Lower leg skin (tissue), 4 donors: ENCODE data around the gene NPIPB9. TPM values are rescaled to one million over a fixed set of nuclear protein-coding genes. Genes with fewer than 3 reads are reported as not detected.
A peak's percentile ranks its signal among the peaks of the same experiment; 100 is the strongest.
"Not testable (repeated sequence)": the region's sequence is repeated elsewhere in the genome, so short reads cannot be mapped to it uniquely, and the experiment has no call there.

Source experiments
- DNase-seq, 2 donors: peaks; one replicate each; pipeline ENCODE4 v3.0.0-alpha.2; 2019; ENCODE audit warnings: low spot score in 2 of 2
- H3K4me3 ChIP-seq: fragments of 200-600 bp; sonication (generic); 2 replicates; pipeline ENCODE4 v1.5.1; 2017; ENCODE audit warnings: mild to moderate bottlenecking, low read depth; ENCODE audit not compliant: poor library complexity, severe bottlenecking
- CTCF ChIP-seq, 3 donors: fragments of 450-650 bp; IDR thresholded peaks; one replicate each; pipeline ENCODE4 v1.5.1; 2016; ENCODE audit warnings: antibody characterized with exemption in 3 of 3, mild to moderate bottlenecking in 3 of 3, moderate library complexity in 2 of 3
- POLR2A ChIP-seq, 2 donors: fragments of 450-650 bp; IDR thresholded peaks; one replicate each; pipeline ENCODE4 v1.6.1; 2016 to 2017; ENCODE audit warnings: antibody characterized with exemption in 2 of 2, mild to moderate bottlenecking in 1 of 2, moderate library complexity in 1 of 2
- WGBS, 2 donors: methylation state at CpG; one replicate each; pipeline ENCODE4 v1.1.5; 2018; 5-methylcytosine and 5-hydroxymethylcytosine counted together
- intact Hi-C: fragments of 100-400 bp; cut with DNase I; formaldehyde crosslinking; loops from one replicate; pipeline ENCODE4 v1.15.0; 2023; ENCODE audit warnings: low total_unique reads
- microRNA-seq, 2 donors: library from miRNA; unstranded; fragments of <30 nt; microRNA quantifications; one replicate each; pipeline ENCODE4, GENCODE V29; 2016; ENCODE audit warnings: borderline replicate concordance in 2 of 2, borderline number of aligned reads in 1 of 2
- total RNA-seq, 4 donors: library from RNA; depleted of rRNA; stranded (reverse); fragments of >200 nt; gene quantifications; one replicate each; pipeline ENCODE4 v1.1.0, GENCODE V29; 2016

The NPIPB9 gene
- total RNA-seq, 4 donors from 2014 or later = 0.93 to 4.6 (median 2.8) TPM

GRCh38 chr16:28782357-28782756 is 30.8 kb downstream of the NPIPB9 start:
- DNase-seq, intact Hi-C loops, H3K4me3 ChIP-seq: not testable (repeated sequence)
- no CpG with 5 or more reads among the region's 4 CpGs for WGBS, 2 donors

GRCh38 chr16:28802235-28803019 is 50.8 kb downstream of the NPIPB9 start:
- H3K4me3 ChIP-seq, intact Hi-C loops: not testable (repeated sequence)
- DNase-seq = peak; percentile 60 to 86
- 58 to 75% methylated on average over 5 of the region's 13 CpGs for WGBS, 2 donors

- intact Hi-C loops, H3K4me3 ChIP-seq: not testable (repeated sequence)
- no CpG with 5 or more reads among the region's 11 CpGs for WGBS, 2 donors
Measured at GRCh38 chr16:28807445-28808120, 56.0 kb downstream of the NPIPB9 start.

GRCh38 chr16:28820016-28820415 is 68.4 kb downstream of the NPIPB9 start:
- TF ChIP-seq CTCF (IDR thresholded peaks at IDR 0.05) (no peak), POLR2A (IDR thresholded peaks at IDR 0.05) (no peak)
- H3K4me3 ChIP-seq = no peak overlapping the region
- DNase-seq = no peak
- 87 to 90% methylated on average over 5 of the region's 5 CpGs for WGBS, 2 donors
- intact Hi-C loops = no loop called here

More at GRCh38 chr16:28807445-28808120, 56.0 kb downstream of the NPIPB9 start:
- DNase-seq = not testable (repeated sequence)

GRCh38 chr16:28820546-28820945 is 69.0 kb downstream of the NPIPB9 start:
- DNase-seq, intact Hi-C loops: not testable (repeated sequence)
- 95% methylated on average over 13 of the region's 13 CpGs for WGBS, 2 donors

GRCh38 chr16:28821874-28822519 is 70.4 kb downstream of the NPIPB9 start:
- WGBS, 2 donors = 27 to 30% methylated on average over 13 of the region's 13 CpGs
- intact Hi-C loops = no loop called here
- no peak for DNase-seq
- TF ChIP-seq CTCF (IDR thresholded peaks at IDR 0.05) (no peak), POLR2A (IDR thresholded peaks at IDR 0.05) (no peak)
- H3K4me3 ChIP-seq = peak overlapping the region; percentile 27

More at GRCh38 chr16:28820546-28820945, 69.0 kb downstream of the NPIPB9 start:
- not testable (repeated sequence) for H3K4me3 ChIP-seq

Small RNAs within 50 kb of the gene (microRNA-seq; reads per million reads assigned to microRNA genes)
- gene MIR6862-2 = 0 reads per million in 2 donors

Other genes starting within 250 kb of the NPIPB9 start
- gene IL27, start 245.0 kb upstream of the NPIPB9 start, total RNA-seq = not detected
- 100 to 1,000 TPM in 2 of 4 donors, 10 to 100 TPM in 2; 52.4 to 275 (median 140) TPM for gene NUPR1, start 212.8 kb upstream of the NPIPB9 start, total RNA-seq
- gene SGF29, start 197.9 kb upstream of the NPIPB9 start, total RNA-seq = 10 to 100 TPM; 16.7 to 29.9 (median 26.8) TPM
- gene SULT1A2, start 154.7 kb upstream of the NPIPB9 start, total RNA-seq = not detected
- gene SULT1A1, start 141.7 kb upstream of the NPIPB9 start, total RNA-seq = 1 to 10 TPM; 2.4 to 7.4 (median 3.1) TPM
- not detected for gene NPIPB8, start 113.7 kb upstream of the NPIPB9 start, total RNA-seq
- 100 to 1,000 TPM; 188 to 390 (median 282) TPM for gene EIF3C, start 40.3 kb upstream of the NPIPB9 start, total RNA-seq
- 100 to 1,000 TPM in 1 of 4 donors, 10 to 100 TPM in 3; 54.8 to 152 (median 66.5) TPM for gene ATXN2L, start 71.2 kb downstream of the NPIPB9 start, total RNA-seq
- 100 to 1,000 TPM; 103 to 121 (median 110) TPM for gene TUFM, start 94.6 kb downstream of the NPIPB9 start, total RNA-seq
- 10 to 100 TPM; 21.7 to 40.0 (median 30.6) TPM for gene SH2B1, start 112.1 kb downstream of the NPIPB9 start, total RNA-seq
- under 1 TPM; 0.07 to 0.46 (median 0.21) TPM for gene ATP2A1, start 126.7 kb downstream of the NPIPB9 start, total RNA-seq
- gene RABEP2, start 173.5 kb downstream of the NPIPB9 start, total RNA-seq = 100 to 1,000 TPM in 2 of 4 donors, 10 to 100 TPM in 2; 80.7 to 124 (median 94.9) TPM
- 1 to 10 TPM in 1 of 4 donors, under 1 TPM in 1, not detected in 2; 0.26 to 1.1 TPM for gene CD19, start 180.2 kb downstream of the NPIPB9 start, total RNA-seq
- 10 to 100 TPM; 22.0 to 32.8 (median 25.1) TPM for gene NFATC2IP, start 199.2 kb downstream of the NPIPB9 start, total RNA-seq
- gene SPNS1, start 223.0 kb downstream of the NPIPB9 start, total RNA-seq = 10 to 100 TPM; 24.2 to 34.6 (median 34.0) TPM
- 1 to 10 TPM in 3 of 4 donors, under 1 TPM in 1; 0.88 to 9.0 (median 3.3) TPM for gene LAT, start 233.3 kb downstream of the NPIPB9 start, total RNA-seq